Middle frontal gyrus (tissue), 1 donor: ENCODE data around the gene MINDY3.
"Not testable (repeated sequence)": the region's sequence is repeated elsewhere in the genome, so short reads cannot be mapped to it uniquely, and the experiment has no call there.

Source experiments
- DNase-seq: peaks from one replicate; pipeline ENCODE4 v3.0.0-alpha.2; 2015; ENCODE audit warnings: low spot score; ENCODE audit errors: extremely low spot score

Gene MINDY3

GRCh38 chr10:15781381-15781960 lies 78.8 kb downstream of the MINDY3 start:
- no peak for DNase-seq

GRCh38 chr10:15780353-15781135 lies 79.8 kb downstream of the MINDY3 start:
- no peak for DNase-seq

GRCh38 chr10:15775513-15775912 lies 84.8 kb downstream of the MINDY3 start:
- no peak for DNase-seq

GRCh38 chr10:15774534-15774933 lies 85.8 kb downstream of the MINDY3 start:
- DNase-seq, result not testable (repeated sequence)

- DNase-seq, result no peak
Observed at GRCh38 chr10:15764892-15765454, 95.3 kb downstream of the MINDY3 start.

GRCh38 chr10:15763006-15763405 lies 97.3 kb downstream of the MINDY3 start:
- DNase-seq, result no peak

- DNase-seq, result not testable (repeated sequence)
Observed at GRCh38 chr10:15762239-15762638, 98.1 kb downstream of the MINDY3 start.

- DNase-seq, result not testable (repeated sequence)
Observed at GRCh38 chr10:15761224-15761623, 99.1 kb downstream of the MINDY3 start.

- no peak for DNase-seq
Observed at GRCh38 chr10:15760681-15761080, 99.6 kb downstream of the MINDY3 start.

- no peak for DNase-seq
Observed at GRCh38 chr10:15759265-15759664, 101.0 kb downstream of the MINDY3 start.

- no peak for DNase-seq
Observed at GRCh38 chr10:15758618-15759017, 101.7 kb downstream of the MINDY3 start.

- DNase-seq, result no peak
Observed at GRCh38 chr10:15754937-15755336, 105.4 kb downstream of the MINDY3 start.

- DNase-seq, result no peak
Observed at GRCh38 chr10:15751046-15751445, 109.3 kb downstream of the MINDY3 start.

- DNase-seq, result no peak
Observed at GRCh38 chr10:15748126-15748525, 112.2 kb downstream of the MINDY3 start.

- no peak for DNase-seq
Observed at GRCh38 chr10:15747632-15748031, 112.7 kb downstream of the MINDY3 start.

GRCh38 chr10:15745751-15746150 lies 114.6 kb downstream of the MINDY3 start:
- no peak for DNase-seq

GRCh38 chr10:15744217-15744865 lies 116.0 kb downstream of the MINDY3 start:
- no peak for DNase-seq

GRCh38 chr10:15743443-15743842 lies 116.9 kb downstream of the MINDY3 start:
- DNase-seq, result no peak

- DNase-seq, result no peak
Observed at GRCh38 chr10:15742836-15743235, 117.5 kb downstream of the MINDY3 start.

- DNase-seq, result no peak
Observed at GRCh38 chr10:15742102-15742501, 118.2 kb downstream of the MINDY3 start.

GRCh38 chr10:15741581-15741980 lies 118.7 kb downstream of the MINDY3 start:
- DNase-seq, result no peak

- DNase-seq, result no peak
Observed at GRCh38 chr10:15740261-15740660, 120.0 kb downstream of the MINDY3 start.
